ENCODE data around the gene DNLZ.

The DNLZ gene

DNA sequence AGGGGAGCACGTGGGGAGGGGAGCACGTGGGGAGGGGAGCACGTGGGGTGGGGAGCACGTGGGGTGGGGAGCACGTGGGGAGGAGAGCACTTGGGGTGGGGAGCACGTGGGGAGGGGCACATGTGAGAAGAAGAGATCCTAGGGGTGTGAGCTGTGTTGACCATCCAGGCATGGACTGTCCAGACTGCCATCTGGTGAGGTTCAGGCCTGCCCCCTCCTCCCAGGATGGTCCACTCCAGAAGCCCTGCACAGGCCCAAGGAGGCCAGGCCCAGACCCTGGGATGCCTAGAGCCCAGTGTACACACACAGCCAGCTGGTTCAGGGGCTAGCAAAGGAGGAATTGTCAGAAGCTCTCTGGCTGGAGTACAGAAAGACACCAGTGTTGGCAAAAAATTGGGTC is 34.1 kb upstream of the DNLZ start:
- in situ Hi-C loops (cut with MboI; ENCODE audit: low sequenced_read_pairs): no loop called here

GRCh38 chr9:136396219-136396515 is 32.6 kb upstream of the DNLZ start:
- in situ Hi-C loops (cut with MboI; ENCODE audit: low sequenced_read_pairs): no loop called here

DNA sequence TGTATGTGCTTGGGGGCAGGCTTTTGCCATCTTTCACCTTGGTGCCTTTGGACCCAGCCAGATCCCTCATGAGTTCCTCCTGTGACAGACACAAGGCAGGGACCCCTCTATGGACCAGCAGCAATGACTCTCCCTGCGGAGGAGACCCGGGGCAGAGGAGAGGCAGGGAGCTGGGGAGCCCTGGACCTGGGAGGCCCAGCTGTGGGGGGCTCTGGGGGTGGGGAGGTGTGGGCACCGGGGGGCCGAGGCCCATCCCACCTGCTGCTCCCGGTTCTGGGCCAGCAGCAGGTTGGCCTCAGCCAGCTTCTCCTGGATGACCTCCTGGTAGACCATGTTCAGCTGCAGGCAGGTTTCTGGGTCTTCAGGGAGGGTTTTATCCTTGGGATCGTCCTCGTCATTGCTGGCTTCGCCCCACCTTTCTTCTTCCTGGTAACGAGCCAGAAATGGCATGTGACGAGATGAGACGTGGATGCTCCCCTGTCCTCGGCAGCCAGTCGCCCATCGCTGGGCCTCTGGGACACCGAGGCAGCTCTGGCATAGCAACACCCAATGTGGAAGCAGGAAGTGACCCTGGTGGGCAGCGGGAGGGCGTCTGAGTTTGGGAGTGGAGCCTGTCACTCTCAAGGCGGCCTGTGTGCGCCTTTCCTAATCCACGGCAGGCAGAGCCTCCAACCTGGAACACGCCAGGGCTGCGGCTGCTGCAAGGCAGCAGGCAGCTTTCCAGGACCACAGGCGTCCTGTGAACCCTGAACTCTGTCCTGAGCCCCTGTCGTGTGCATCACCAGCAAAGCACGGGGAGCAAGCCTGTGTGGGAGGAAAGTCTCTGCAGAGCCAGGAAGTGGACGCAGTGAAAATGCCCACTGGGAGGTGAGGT is 32.0 kb upstream of the DNLZ start:
- in situ Hi-C loops (cut with MboI; ENCODE audit: low sequenced_read_pairs): no loop called here

GRCh38 chr9:136395020-136395340 is 31.4 kb upstream of the DNLZ start:
- in situ Hi-C loops (cut with MboI; ENCODE audit: low sequenced_read_pairs): no loop called here

DNA sequence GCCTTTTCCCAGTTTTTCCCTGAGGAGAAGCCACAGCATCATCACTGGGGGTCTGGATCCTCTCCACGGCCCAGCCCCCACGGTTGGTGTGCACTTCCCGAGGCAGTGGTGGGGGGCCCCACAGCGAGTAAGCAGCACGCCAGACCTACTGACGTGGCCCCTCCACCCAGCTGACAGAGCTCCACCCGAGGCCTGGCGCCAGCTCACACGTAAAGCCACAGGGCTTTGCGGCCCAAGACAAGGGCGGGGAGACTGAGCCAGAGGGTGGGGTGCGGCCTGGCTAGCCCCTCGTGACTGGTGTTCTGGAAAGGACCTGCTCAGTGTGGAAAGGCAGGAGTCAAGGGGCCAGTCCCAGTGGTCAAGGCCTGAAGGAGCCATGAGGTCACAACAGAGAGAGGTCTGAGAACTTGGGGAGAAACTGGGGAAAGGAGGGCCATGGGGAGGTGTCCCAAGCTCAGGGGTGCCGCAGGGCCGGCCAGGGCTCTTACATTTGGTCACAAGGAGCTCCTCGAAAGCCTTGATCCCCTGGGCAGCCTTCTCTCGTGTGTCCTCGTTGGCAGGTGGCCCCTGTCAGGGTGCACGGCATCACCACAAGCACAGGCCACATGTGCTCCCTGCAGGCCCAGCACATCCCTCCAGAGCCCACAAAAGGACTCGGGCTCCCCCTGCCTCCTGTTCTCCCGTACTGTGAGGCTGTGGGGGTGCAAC is 30.9 kb upstream of the DNLZ start:
- in situ Hi-C loops (cut with MboI; ENCODE audit: low sequenced_read_pairs): no loop called here

- in situ Hi-C loops (cut with MboI; ENCODE audit: low sequenced_read_pairs): no loop called here
Observed at GRCh38 chr9:136393531-136393930, 30.0 kb upstream of the DNLZ start.

- in situ Hi-C loops (cut with MboI; ENCODE audit: low sequenced_read_pairs): no loop called here
Observed at GRCh38 chr9:136392538-136393449, 29.2 kb upstream of the DNLZ start.

DNA sequence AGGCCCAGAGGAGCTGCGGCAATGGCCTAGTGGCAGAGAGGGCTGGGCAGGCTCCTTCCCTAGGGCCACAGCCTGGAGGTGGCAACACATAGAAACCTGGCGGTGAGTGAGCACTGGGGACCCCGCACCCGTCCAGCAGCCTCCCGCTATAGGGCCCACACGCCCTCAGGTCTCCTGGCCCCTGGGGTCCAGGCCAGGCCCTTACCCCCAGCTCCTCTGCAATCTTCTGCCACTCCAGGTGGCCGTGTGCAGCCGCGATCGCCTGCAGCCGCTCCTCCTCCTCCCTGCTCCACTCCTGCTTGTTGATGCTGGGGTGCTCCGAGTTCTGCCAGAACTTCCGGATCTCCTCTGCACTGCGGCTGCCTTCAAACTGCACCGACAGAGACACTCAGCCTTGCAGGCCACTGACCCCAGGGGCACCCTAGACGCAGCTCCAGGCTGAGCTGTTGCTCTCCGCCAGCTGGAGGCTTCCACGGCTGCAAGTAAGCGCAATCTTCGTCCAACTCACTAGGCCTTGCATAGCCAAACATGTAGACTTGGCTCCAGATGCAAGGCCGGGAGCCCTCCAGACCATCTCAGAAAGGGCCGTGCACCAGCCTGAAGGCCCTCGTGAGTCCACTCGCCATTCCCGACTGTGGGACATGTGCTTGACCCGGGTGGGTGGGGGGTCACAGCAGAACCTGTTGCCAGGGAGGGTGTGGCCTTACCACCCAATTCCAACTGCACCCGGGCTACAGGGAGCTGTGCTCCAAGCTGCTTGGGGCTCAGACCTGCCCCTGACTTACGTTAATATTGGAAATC is 28.4 kb upstream of the DNLZ start:
- in situ Hi-C loops (cut with MboI; ENCODE audit: low sequenced_read_pairs): no loop called here

DNA sequence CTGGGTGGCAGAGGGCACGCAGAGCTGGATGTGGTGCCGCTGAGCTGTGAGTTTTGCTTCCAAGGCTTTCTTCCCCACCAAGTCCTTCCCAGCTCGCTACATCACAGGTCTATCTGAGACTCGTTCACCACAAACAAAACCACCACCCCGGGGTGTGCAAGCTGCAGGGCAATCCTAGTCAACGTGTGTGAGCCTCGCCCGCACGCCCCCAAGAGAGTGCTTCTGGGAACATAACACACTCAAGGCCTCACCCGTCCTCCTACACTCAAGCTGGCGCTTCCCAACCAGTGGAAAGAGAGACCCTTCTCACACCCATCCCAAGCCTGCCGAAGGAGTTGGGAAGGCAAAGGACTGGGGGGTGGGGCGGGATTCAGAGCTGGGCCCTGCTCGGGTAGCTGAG is 25.9 kb upstream of the DNLZ start:
- in situ Hi-C loops (cut with MboI; ENCODE audit: low sequenced_read_pairs): no loop called here

DNA sequence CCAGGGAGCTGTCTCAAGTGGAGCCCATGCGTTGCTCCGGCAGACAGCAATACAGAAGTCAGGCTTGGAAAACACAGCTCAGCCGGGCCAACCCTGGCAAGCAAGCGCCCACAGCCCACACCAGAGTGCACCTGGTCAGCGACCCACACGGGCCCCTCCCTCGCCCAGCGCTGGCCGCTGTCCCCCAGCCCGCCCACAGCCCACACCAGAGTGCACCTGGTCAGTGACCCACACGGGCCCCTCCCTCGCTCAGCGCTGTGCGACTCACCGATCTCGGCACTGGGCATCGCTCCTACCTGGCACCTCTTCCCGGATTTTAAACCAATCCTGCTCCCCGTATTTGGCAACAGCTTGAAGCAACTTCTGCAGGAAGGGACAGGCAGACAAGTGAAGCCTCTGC is 23.7 kb upstream of the DNLZ start:
- in situ Hi-C loops (cut with MboI; ENCODE audit: low sequenced_read_pairs): no loop called here

- in situ Hi-C loops (cut with MboI; ENCODE audit: low sequenced_read_pairs): no loop called here
Observed at GRCh38 chr9:136386018-136386417, 22.5 kb upstream of the DNLZ start.

DNA sequence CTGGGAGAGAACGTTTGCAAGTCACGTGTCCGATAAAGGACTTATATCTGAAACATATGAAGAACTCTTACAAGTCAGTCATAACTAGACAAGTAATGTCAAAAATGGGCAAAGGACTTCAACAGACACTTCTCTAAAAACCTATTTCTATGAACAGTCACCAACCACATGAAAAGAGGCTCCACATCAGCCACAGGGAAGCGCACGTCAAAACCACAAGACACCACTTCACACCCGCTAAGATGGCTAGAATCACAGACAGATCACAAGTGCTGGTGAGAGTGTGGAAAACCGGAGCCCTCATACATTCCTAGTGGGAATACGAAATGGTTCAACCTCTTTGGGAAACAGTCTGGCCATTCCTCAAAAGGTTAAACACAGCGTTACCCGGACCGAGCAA is 21.5 kb upstream of the DNLZ start:
- in situ Hi-C loops (cut with MboI; ENCODE audit: low sequenced_read_pairs): no loop called here

DNA sequence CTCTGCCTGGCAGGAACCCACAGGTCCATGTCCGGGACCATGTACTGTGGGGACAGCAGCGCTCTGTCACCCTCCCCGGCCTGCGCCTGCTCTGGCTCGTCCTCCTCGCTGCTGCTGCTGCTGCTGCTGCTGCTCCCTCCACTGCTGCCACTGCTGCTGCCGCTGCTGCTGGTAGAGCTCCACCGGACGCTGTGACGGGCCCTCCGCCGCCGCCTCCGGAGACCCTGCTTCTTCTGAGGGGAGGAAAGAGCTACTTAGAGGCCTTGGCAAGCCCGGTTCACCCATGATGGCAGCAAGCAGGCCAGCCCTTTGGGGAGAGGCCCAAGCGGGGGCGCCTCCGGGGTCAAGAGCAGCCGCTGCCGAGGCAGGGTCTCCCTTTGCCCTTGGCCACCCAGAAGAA is 19.9 kb upstream of the DNLZ start:
- in situ Hi-C loops (cut with MboI; ENCODE audit: low sequenced_read_pairs): no loop called here

DNA sequence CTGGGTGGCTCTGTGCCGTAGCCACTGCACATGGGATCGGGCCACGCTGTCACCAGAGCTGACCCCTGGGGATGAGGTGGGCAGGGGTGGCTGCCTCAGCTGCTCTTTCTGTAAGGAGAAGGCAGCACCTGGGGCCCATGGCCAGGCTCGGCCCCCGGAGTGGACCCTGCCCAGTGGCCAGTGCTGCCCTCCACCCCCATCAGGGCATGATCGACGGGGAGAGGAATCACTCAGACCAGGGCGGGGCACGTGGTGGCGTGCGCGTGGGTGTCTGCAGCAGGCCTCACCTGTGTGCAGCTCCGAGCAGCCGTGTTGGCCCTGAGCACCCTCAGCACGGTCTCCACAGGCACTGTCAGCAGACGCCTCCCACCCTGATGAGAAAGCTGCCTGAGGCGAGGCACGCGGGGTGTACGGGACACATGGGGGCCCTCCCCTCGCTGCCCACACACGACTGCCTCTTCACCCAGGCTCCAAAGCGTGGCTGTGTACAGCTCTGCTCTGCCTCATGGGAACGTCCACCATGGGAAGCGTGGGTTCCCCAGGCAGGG is 18.5 kb upstream of the DNLZ start:
- in situ Hi-C loops (cut with MboI; ENCODE audit: low sequenced_read_pairs): no loop called here

DNA sequence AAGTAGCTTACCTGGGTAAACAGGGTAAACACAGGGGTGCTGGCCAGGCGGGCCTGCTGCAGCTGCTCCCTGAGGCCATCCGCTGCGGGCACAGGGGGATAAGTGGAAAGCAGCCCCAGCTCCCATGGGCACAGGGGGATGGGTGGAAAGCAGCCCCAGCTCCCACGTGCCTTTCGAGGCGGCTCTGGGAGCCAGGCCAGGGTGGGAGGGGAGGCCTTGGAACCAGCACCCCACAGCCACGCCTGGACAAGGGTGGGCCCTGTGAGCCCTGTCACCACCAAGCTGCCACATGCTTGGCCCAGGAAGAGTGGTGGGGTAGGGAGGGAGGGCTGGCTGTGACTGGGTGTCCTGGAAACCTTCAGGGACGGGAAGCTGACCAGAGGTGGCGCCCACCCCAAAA is 17.8 kb upstream of the DNLZ start:
- in situ Hi-C loops (cut with MboI; ENCODE audit: low sequenced_read_pairs): no loop called here

DNA sequence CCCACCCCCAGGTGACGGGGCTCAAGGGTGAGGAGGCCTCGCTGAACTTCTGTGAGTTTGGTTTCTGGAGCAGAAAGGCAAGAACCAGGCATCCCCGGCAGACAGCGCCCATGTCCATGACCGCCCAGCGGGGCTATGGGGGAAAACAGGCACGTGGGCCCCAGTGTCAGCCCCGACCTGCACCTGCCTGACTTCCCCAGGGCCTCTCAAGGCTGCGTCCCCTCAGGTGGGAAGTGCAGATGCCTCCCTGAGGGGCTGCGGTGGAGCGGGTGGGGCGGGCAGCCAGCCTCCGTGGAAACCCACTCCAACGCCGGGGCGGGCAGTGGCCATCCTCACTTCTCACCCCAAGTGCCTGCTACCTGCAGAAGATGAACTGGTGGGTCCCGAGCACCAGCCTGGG is 16.8 kb upstream of the DNLZ start:
- in situ Hi-C loops (cut with MboI; ENCODE audit: low sequenced_read_pairs): no loop called here

DNA sequence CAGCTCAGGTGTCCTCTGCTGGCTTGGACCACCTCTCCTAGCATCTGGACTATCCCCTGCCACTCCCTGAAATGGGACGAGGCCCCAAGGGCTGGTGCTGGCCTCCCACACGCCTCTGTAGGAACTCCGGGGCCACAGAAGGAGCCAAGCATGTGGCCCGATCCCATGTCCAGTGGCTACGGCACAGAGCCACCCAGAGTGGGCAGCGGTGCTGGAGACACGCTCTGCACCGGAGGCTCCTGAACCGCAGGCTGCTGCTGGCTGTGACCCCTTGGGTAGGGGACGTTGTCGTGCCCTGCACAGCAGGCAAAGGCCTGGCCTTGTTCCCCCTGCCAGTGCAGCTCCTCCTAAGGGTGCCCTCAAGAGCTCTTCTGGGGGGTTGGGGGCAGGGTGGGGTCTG is 16.3 kb upstream of the DNLZ start:
- in situ Hi-C loops (cut with MboI; ENCODE audit: low sequenced_read_pairs): no loop called here

GRCh38 chr9:136379401-136379800 is 15.9 kb upstream of the DNLZ start:
- in situ Hi-C loops (cut with MboI; ENCODE audit: low sequenced_read_pairs): no loop called here

- in situ Hi-C loops (cut with MboI; ENCODE audit: low sequenced_read_pairs): no loop called here
Observed at GRCh38 chr9:136379003-136379287, 15.4 kb upstream of the DNLZ start.

GRCh38 chr9:136378170-136379002 is 14.8 kb upstream of the DNLZ start:
- in situ Hi-C loops (cut with MboI; ENCODE audit: low sequenced_read_pairs): no loop called here
